Neural crest cell (in vitro differentiated cells): ENCODE measurements around the gene TMEM242. TPM values are rescaled to one million over a fixed set of nuclear protein-coding genes. Genes with fewer than 3 reads are reported as not detected.

ENCODE experiments used
- DNase-seq: peaks from one replicate; pipeline ENCODE4 v3.0.0; 2021; ENCODE audit warnings: low read depth, mixed read lengths, low spot score
- H3K27ac Mint-ChIP-seq: one replicate; pipeline ENCODE4 v1.8.0; 2021; ENCODE audit warnings: mild to moderate bottlenecking, mixed read lengths; ENCODE audit not compliant: unreplicated experiment
- H3K27me3 Mint-ChIP-seq: 2 replicates; pipeline ENCODE4 v1.8.0; 2021; ENCODE audit warnings: low read depth, mild to moderate bottlenecking, mixed read lengths
- H3K36me3 Mint-ChIP-seq: 2 replicates; pipeline ENCODE4 v1.8.0; 2021; ENCODE audit warnings: low read depth, mild to moderate bottlenecking, mixed read lengths
- H3K4me1 Mint-ChIP-seq: 2 replicates; pipeline ENCODE4 v1.8.0; 2021; ENCODE audit warnings: mixed read lengths
- H3K4me3 Mint-ChIP-seq: one replicate; pipeline ENCODE4 v1.8.0; 2021; ENCODE audit warnings: mild to moderate bottlenecking, mixed read lengths
- H3K9me3 Mint-ChIP-seq: 2 replicates; pipeline ENCODE4 v1.8.0; 2021; ENCODE audit warnings: mixed read lengths
- CTCF ChIP-seq: fragments of 200-600 bp; sonication (generic); conservative IDR thresholded peaks from 2 replicates; pipeline ENCODE4 v1.5.0; 2021; ENCODE audit warnings: antibody characterized with exemption, mild to moderate bottlenecking
- long read RNA-seq: library from polyadenylated mRNA; unstranded; transcript quantifications from one replicate; pipeline ENCODE4 v2.0.0, GENCODE V29; 2020
- total RNA-seq: library from RNA; stranded (reverse); gene quantifications from 2 replicates; pipeline ENCODE4 v1.2.1, GENCODE V29; 2021

Gene TMEM242
- 10.4 and 11.3 TPM in 2 replicates for total RNA-seq
- long read RNA-seq, full-length matches to known transcripts = 68 of 73 reads
- long read RNA-seq, partial matches to known transcripts = 1 of 73 reads
- long read RNA-seq, other reads (novel, unspliced or antisense) = 4 of 73 reads

GRCh38 chr6:157323255-157323965 lies at the start of gene TMEM242:
Gene TMEM242, minus strand, starts transcription at chr6:157323519. Its CDS starts 20 bp downstream, at chr6:157323499.
- Mint-ChIP-seq H3K27ac (peak within 1 kb of the TSS; percentile 99), H3K36me3 (no peaks in the 10 kb centered on the region), H3K27me3 (peaks cover 20% of the 10 kb centered on the region), H3K4me1 (peaks cover 26% of the 10 kb centered on the region), H3K4me3 (peak within 1 kb of the TSS; percentile 93), H3K9me3 (no peaks in the 10 kb centered on the region)
- TF ChIP-seq CTCF = peak; percentile 51
- DNase-seq = peak; percentile 97

- no peaks in the 10 kb centered on the region for H3K36me3 Mint-ChIP-seq
- no peaks in the 10 kb centered on the region for H3K9me3 Mint-ChIP-seq
- no peak for DNase-seq
- TF ChIP-seq CTCF = no peak
- no peak overlapping the region for H3K27ac Mint-ChIP-seq
- H3K4me3 Mint-ChIP-seq = no peak overlapping the region
- H3K4me1 Mint-ChIP-seq = peaks cover 5% of the 10 kb centered on the region
- peaks cover 10% of the 10 kb centered on the region for H3K27me3 Mint-ChIP-seq
Measured at GRCh38 chr6:157372501-157373280, 49.4 kb upstream of the TMEM242 start.

GRCh38 chr6:157370755-157371154 lies 47.4 kb upstream of the TMEM242 start:
- TF ChIP-seq CTCF = no peak
- Mint-ChIP-seq H3K9me3 (no peaks in the 10 kb centered on the region), H3K4me3 (no peak overlapping the region), H3K27me3 (peaks cover 7% of the 10 kb centered on the region), H3K36me3 (no peaks in the 10 kb centered on the region), H3K4me1 (peaks cover 5% of the 10 kb centered on the region), H3K27ac (no peak overlapping the region)
- no peak for DNase-seq

- DNase-seq = no peak
- no peak for TF ChIP-seq CTCF
- no peak overlapping the region for H3K4me3 Mint-ChIP-seq
- H3K4me1 Mint-ChIP-seq = no peaks in the 10 kb centered on the region
- H3K27me3 Mint-ChIP-seq = peaks cover 7% of the 10 kb centered on the region
- H3K9me3 Mint-ChIP-seq = no peaks in the 10 kb centered on the region
- H3K27ac Mint-ChIP-seq = no peak overlapping the region
- H3K36me3 Mint-ChIP-seq = no peaks in the 10 kb centered on the region
Measured at GRCh38 chr6:157368359-157369049, 45.2 kb upstream of the TMEM242 start.

GRCh38 chr6:157366648-157367047 lies 43.3 kb upstream of the TMEM242 start:
- Mint-ChIP-seq H3K4me3 (no peak overlapping the region), H3K4me1 (no peaks in the 10 kb centered on the region), H3K36me3 (no peaks in the 10 kb centered on the region), H3K27ac (no peak overlapping the region), H3K9me3 (no peaks in the 10 kb centered on the region), H3K27me3 (peaks cover 7% of the 10 kb centered on the region)
- no peak for DNase-seq
- no peak for TF ChIP-seq CTCF
